ENCODE data around the gene PERM1. TPM values are rescaled to one million over a fixed set of nuclear protein-coding genes. Genes with fewer than 3 reads are reported as not detected.

PERM1 gene
- total and polyA plus RNA-seq, 9 of the 15 experiments (the other 6 are each of a cell fraction or from before 2014, with no cell fraction given), result not detected

DNA sequence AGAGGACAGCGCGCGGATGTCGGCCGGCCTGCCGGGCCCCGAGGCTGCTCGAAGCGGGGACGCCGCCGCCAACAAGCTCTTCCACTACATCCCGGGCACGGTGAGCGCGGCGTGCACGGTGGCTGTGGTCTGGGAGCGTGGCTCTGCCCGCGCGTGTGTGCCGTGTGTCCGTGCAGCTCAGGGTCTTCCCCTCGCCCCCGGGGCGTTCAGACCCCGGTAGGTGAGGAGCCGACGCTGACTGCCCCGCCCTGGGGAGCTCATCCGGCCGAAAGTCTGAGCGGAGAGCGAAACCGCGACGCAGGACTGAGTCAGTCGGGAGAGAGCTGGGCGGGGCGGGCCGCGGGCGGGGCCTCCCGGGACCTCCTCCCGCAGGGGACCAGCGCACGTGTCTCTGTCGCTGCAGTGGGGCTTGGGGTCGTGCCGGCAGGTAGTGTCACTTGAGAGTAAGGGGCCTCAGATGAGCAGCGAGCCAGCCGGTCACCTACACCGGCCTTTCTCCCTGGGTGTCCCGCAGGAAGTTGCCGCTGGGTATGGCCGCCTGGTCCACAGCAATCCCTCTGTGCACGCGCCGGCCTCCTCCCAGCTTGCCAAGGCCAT is 15.1 kb downstream of the PERM1 start (continued):
- TF ChIP-seq CEBPG (CRISPR knock-in tag; IDR thresholded peaks at IDR 0.05), result 0 out of 2 replicates have a peak, but pooled peaks have one; percentile 28
- no peak for TF ChIP-seq CEBPG (tag; conservative IDR thresholded peaks at IDR 0.05 in 1 of 2, IDR thresholded peaks at IDR 0.05 in 1 of 2)
- 0 out of 2 replicates have a peak, but pooled peaks have one; percentile 56 for TF ChIP-seq SAFB (IDR thresholded peaks at IDR 0.05; ENCODE audit: borderline replicate concordance, low read depth, low read length)
- TF ChIP-seq CBX1 (IDR thresholded peaks at IDR 0.05; ENCODE audit: low read depth), result 0 out of 2 replicates have a peak, but pooled peaks have one; percentile 32
- peak; percentile 70 for TF ChIP-seq MYC (IDR thresholded peaks at IDR 0.05; ENCODE audit: low read depth, low read length)
- TF ChIP-seq MYC (CRISPR knock-in tag; IDR thresholded peaks at IDR 0.05; ENCODE audit: borderline replicate concordance, low read depth), result peak; percentile 13; the same call in 1 of the 2 replicates
- TF ChIP-seq ETV6 (IDR thresholded peaks at IDR 0.05; ENCODE audit: borderline replicate concordance in 1 of 2, low read depth in 2 of 2, low read length in 1 of 2), result no peak
- no peak for TF ChIP-seq ETV6 (CRISPR knock-in tag; IDR thresholded peaks at IDR 0.05; ENCODE audit: borderline replicate concordance)
- no peak for TF ChIP-seq FOXK1 (CRISPR knock-in tag; IDR thresholded peaks at IDR 0.05; ENCODE audit: borderline replicate concordance)

DNA sequence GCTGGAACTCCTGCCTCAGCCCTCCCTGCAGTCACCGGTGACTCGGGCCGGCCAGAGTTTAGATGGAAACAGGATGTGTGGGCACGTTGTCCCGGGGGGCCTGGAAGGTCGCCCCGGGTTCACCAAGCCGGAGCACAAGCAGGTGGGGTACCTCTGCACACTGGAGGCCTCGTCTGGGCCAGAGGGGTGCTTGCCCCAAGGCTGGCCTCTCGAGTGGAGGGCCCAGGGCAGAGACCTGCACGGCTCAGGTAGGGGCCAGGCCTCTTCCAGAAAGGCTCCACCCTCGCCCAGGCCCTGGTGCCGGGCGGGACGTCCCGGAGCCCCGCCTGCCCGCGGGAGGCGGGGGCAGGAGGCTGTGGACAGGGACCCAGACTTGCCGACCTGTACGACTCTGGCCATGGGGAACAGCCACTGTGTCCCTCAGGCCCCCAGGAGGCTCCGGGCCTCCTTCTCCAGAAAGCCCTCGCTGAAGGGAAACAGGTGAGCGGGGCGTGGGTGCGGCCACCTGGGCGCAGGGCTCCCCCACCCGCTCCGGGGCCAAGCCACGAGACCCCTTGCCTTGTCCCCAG is 15.7 kb downstream of the PERM1 start, which contains the start of gene PLEKHN1:
PLEKHN1 (plus strand) TSS at position 348 of the 569 bp plus-strand sequence; CDS start at position 398, 50 bp downstream.
- FAIRE-seq, result peak; percentile 75
- ATAC-seq, result peak; percentile 80
- Histone ChIP-seq H3K9me1 (ENCODE audit: control insufficient read depth, insufficient read depth, low read length) (no peaks in the 10 kb centered on the region), H3K9me3 (replicated peaks; ENCODE audit: control insufficient read depth, insufficient read depth, low read depth, low read length) (peaks cover 6% of the 10 kb centered on the region), H2AFZ (ENCODE audit: low read depth, low read length) (peak within 1 kb of the TSS; percentile 98), H3K36me3 (ENCODE audit: control insufficient read depth, insufficient read depth, low read length) (peaks cover 42% of the 10 kb centered on the region; the same call in 2 of the 3 replicates), H3K4me2 (ENCODE audit: insufficient read depth, low read length) (peak within 1 kb of the TSS; percentile 94), H3K27ac (ENCODE audit: extremely low read depth, low read depth, low read length) (peak within 1 kb of the TSS; percentile 71), H3K79me2 (ENCODE audit: control insufficient read depth, insufficient read depth, low read length) (peaks cover 6% of the 10 kb centered on the region; the same call in 2 of the 3 replicates), H3K4me1 (replicated peaks in 1 of 2; ENCODE audit: control insufficient read depth in 2 of 2, insufficient read depth in 2 of 2, low read length in 2 of 2) (peaks cover 20 to 73% of the 10 kb centered on the region in 2 experiments), H4K20me1 (replicated peaks; ENCODE audit: control insufficient read depth, insufficient read depth, low read length) (no peaks in the 10 kb centered on the region), H3K4me3 (peak within 1 kb of the TSS; percentile 54), H3K27me3 (ENCODE audit: control insufficient read depth in 2 of 2, insufficient read depth in 2 of 2, low read length in 2 of 2) (no peaks in the 10 kb centered on the region; a peak in 1 of 5 replicates), H3K9ac (ENCODE audit: insufficient read depth in 1 of 2, low read depth in 2 of 2, low read length in 2 of 2) (peak within 1 kb of the TSS; percentile 64 to 90)
- in situ Hi-C loops (cut with MboI), result no loop called here
- TSS peak; percentile 88 for BruUV-seq (replicated peaks)
- CTCF ChIA-PET (ENCODE audit: low intra/inter-chr PET ratio), result no interaction called here
- POLR2A ChIA-PET, result interaction anchor here (0.5 to 1.8 kb wide), 10 partner anchors 10 to 187 kb away, joined by 3 to 10 read pairs (median 3); no protein-coding TSS in a partner anchor
- intact Hi-C loops (cut with micrococcal nuclease), result no loop called here
- peak; percentile 63 to 75 (median 72) for DNase-seq (ENCODE audit: extremely low read depth in 1 of 4, low spot score in 3 of 4)
- WGBS (ENCODE audit: insufficient coverage, low coverage, missing lambda C conversion rate), result 13% methylated on average over 20 of the region's 31 CpGs
- TF ChIP-seq GABPA (tag; conservative IDR thresholded peaks at IDR 0.05; ENCODE audit: low read depth), result peak; percentile 68
- 0 out of 2 replicates have a peak, but pooled peaks have one; percentile 5 for TF ChIP-seq LCOR (CRISPR knock-in tag; IDR thresholded peaks at IDR 0.05)
- peak; percentile 34; the same call in 1 of the 2 replicates for TF ChIP-seq EGR1 (conservative IDR thresholded peaks at IDR 0.05)

All from K562 (cell line).